Stimulated activated CD4-positive, alpha-beta T cell treated with anti-CD3 and anti-CD28 coated beads, Interleukin-2, amount 100 ng/mL, for 24 hours (primary cell): ENCODE measurements around the gene EVC2.

Experiments
- DNase-seq, 2 donors: peaks; one replicate each; pipeline ENCODE4 v3.0.0-alpha.2; 2020

Gene EVC2

GRCh38 chr4:5660185-5660584 lies 48.2 kb downstream of the EVC2 start:
- no peak for DNase-seq

GRCh38 chr4:5658974-5659373 lies 49.4 kb downstream of the EVC2 start:
- DNase-seq: no peak

GRCh38 chr4:5656415-5656814 lies 51.9 kb downstream of the EVC2 start:
- DNase-seq: no peak

- no peak for DNase-seq
Observed at GRCh38 chr4:5654791-5655190, 53.6 kb downstream of the EVC2 start.

GRCh38 chr4:5651089-5651488 lies 57.3 kb downstream of the EVC2 start:
- DNase-seq: no peak

- no peak for DNase-seq
Observed at GRCh38 chr4:5650040-5650439, 58.3 kb downstream of the EVC2 start.

- no peak for DNase-seq
Observed at GRCh38 chr4:5647351-5647750, 61.0 kb downstream of the EVC2 start.

- no peak for DNase-seq
Observed at GRCh38 chr4:5640096-5640495, 68.3 kb downstream of the EVC2 start.

- no peak for DNase-seq
Observed at GRCh38 chr4:5639556-5639955, 68.8 kb downstream of the EVC2 start.

- no peak for DNase-seq
Observed at GRCh38 chr4:5638976-5639375, 69.4 kb downstream of the EVC2 start.

GRCh38 chr4:5638316-5638715 lies 70.0 kb downstream of the EVC2 start:
- DNase-seq: no peak

- no peak for DNase-seq
Observed at GRCh38 chr4:5636766-5637670, 71.3 kb downstream of the EVC2 start.

- DNase-seq: no peak
Observed at GRCh38 chr4:5635826-5636195, 72.5 kb downstream of the EVC2 start.

- DNase-seq: no peak
Observed at GRCh38 chr4:5632571-5632970, 75.8 kb downstream of the EVC2 start.

GRCh38 chr4:5632066-5632440 lies 76.3 kb downstream of the EVC2 start:
- no peak for DNase-seq

- DNase-seq: no peak
Observed at GRCh38 chr4:5631352-5632065, 76.8 kb downstream of the EVC2 start.

GRCh38 chr4:5630762-5631161 lies 77.6 kb downstream of the EVC2 start:
- DNase-seq: no peak

GRCh38 chr4:5629542-5629941 lies 78.8 kb downstream of the EVC2 start:
- no peak for DNase-seq

- DNase-seq: no peak
Observed at GRCh38 chr4:5626913-5627312, 81.4 kb downstream of the EVC2 start.

- no peak for DNase-seq
Observed at GRCh38 chr4:5622596-5622995, 85.8 kb downstream of the EVC2 start.

GRCh38 chr4:5619913-5620625 lies 88.3 kb downstream of the EVC2 start:
- no peak for DNase-seq

GRCh38 chr4:5618051-5618960 lies 90.1 kb downstream of the EVC2 start:
- no peak for DNase-seq
